Lower lobe of right lung (tissue), 2 donors: ENCODE measurements around the gene HMGN3. TPM values are rescaled to one million over a fixed set of nuclear protein-coding genes. Genes with fewer than 3 reads are reported as not detected.

Experiments used
- ATAC-seq, 2 donors: fragments of 200-7000 bp; cut with Tn5 transposase; one replicate each; pipeline ENCODE4 v1.9.1; 2020 to 2022; ENCODE audit warnings: mild to moderate bottlenecking in 2 of 2, moderate library complexity in 2 of 2
- DNase-seq: peaks from one replicate; pipeline ENCODE4 v3.0.0-alpha.2; 2020
- H3K27ac ChIP-seq: fragments of 200-600 bp; one replicate; pipeline ENCODE4 v1.8.0; 2022
- H3K27me3 ChIP-seq: fragments of 200-600 bp; one replicate; pipeline ENCODE4 v1.8.0; 2022; ENCODE audit warnings: low read depth
- H3K36me3 ChIP-seq: fragments of 200-600 bp; one replicate; pipeline ENCODE4 v1.8.0; 2022; ENCODE audit warnings: mild to moderate bottlenecking
- H3K4me1 ChIP-seq: fragments of 200-600 bp; one replicate; pipeline ENCODE4 v1.8.0; 2022
- H3K4me3 ChIP-seq: fragments of 200-600 bp; one replicate; pipeline ENCODE4 v1.8.0; 2022; ENCODE audit warnings: mild to moderate bottlenecking
- H3K9me3 ChIP-seq: fragments of 200-600 bp; one replicate; pipeline ENCODE4 v1.8.0; 2022
- intact Hi-C: fragments of 100-400 bp; cut with DNase I; formaldehyde crosslinking; loops from one replicate; pipeline ENCODE4 v1.11.0; 2022
- total RNA-seq: library from RNA; stranded (reverse); fragmentation: NEBNext Ultra II Directional; extraction: Animal tissue kit (Norgen Biotek cat#: 25700); gene quantifications from one replicate; pipeline ENCODE4 v1.2.1, GENCODE V29; 2021
- TF ChIP-seq, protein P1 (sequence below): fragments of 200-600 bp; IDR thresholded peaks from one replicate; pipeline ENCODE4 v1.8.0; 2022; ENCODE audit warnings: antibody characterized with exemption, mild to moderate bottlenecking
- donor health status: DM: no; HTN: yes; CAD: no; lungs with severe emphysema.

HMGN3 gene
- total RNA-seq, 1 donor from 2014 or later: 98.7 TPM

DNA sequence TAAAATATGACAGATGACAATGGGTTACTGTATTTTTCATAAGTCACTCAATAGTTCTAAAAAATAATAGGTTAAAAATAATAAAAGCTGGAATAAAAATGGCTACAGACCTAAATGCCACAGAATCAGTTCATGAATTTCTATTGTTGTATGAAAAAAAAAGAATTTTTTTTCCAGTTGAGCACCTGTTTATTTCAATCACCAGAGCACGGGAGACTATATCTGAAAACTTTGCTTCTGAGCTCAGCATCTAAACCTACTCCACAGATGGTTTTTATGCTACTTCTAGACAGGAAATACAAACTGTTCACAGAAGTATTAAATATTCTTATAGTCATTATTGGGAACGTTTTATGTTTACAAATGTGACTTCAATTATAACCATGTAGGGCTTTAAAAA lies 50.4 kb downstream of the HMGN3 start:
- TF ChIP-seq, protein P1, sequence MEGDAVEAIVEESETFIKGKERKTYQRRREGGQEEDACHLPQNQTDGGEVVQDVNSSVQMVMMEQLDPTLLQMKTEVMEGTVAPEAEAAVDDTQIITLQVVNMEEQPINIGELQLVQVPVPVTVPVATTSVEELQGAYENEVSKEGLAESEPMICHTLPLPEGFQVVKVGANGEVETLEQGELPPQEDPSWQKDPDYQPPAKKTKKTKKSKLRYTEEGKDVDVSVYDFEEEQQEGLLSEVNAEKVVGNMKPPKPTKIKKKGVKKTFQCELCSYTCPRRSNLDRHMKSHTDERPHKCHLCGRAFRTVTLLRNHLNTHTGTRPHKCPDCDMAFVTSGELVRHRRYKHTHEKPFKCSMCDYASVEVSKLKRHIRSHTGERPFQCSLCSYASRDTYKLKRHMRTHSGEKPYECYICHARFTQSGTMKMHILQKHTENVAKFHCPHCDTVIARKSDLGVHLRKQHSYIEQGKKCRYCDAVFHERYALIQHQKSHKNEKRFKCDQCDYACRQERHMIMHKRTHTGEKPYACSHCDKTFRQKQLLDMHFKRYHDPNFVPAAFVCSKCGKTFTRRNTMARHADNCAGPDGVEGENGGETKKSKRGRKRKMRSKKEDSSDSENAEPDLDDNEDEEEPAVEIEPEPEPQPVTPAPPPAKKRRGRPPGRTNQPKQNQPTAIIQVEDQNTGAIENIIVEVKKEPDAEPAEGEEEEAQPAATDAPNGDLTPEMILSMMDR: no peak
- Histone ChIP-seq H3K27ac (no peak overlapping the region), H3K4me1 (no peaks in the 10 kb centered on the region), H3K36me3 (no peaks in the 10 kb centered on the region), H3K4me3 (no peak overlapping the region), H3K9me3 (no peaks in the 10 kb centered on the region), H3K27me3 (no peaks in the 10 kb centered on the region)
- ATAC-seq (no peak), DNase-seq (no peak)
- intact Hi-C loops: no loop called here

DNA sequence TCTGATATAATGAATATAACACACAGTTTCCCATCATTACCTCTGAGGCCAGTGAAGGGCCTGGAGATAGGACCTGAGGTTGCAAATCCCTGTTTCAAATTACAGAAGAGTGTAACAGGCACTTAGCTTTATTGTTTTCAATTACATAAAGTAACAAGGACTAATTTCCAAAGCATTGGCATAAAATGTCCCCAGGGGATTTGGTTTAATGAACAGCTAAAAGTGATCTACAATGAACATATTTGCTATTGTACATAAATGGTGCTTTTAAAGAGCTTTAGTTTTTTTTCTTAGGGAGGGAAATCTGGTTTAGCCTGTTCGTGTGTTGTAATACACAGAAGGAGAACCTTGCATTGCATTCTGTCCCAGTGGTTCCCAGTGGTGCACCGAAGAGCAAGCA lies 54.4 kb downstream of the HMGN3 start:
- TF ChIP-seq, protein P1: no peak
- Histone ChIP-seq H3K36me3 (no peaks in the 10 kb centered on the region), H3K9me3 (no peaks in the 10 kb centered on the region), H3K4me3 (no peak overlapping the region), H3K27me3 (no peaks in the 10 kb centered on the region), H3K4me1 (no peaks in the 10 kb centered on the region), H3K27ac (no peak overlapping the region)
- no peak for DNase-seq
- peak in 1 of 2 donors; percentile 35 for ATAC-seq
- intact Hi-C loops: no loop called here

DNA sequence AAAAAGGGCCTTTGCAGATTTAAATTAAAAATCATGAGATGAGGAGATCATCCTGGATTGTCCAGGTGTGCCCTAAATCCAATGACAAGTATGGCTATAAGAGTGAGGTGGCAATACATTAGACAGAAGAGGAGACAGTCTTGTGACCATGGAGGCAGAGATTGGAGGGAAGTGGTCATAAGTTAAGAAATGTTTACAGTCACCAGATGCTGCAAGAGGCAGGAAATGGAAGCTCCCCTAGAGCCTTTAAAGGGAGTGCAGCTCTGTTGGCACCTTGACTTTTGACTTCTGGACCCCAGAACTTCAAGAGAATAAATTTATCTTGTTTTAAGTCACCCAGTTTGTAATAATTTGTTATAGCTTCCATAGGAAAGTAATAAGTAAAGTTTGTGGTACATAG lies 61.1 kb downstream of the HMGN3 start:
- no peak overlapping the region for H3K27ac ChIP-seq
- no peak overlapping the region for H3K4me3 ChIP-seq
- H3K36me3 ChIP-seq: no peaks in the 10 kb centered on the region
- no peaks in the 10 kb centered on the region for H3K9me3 ChIP-seq
- DNase-seq (no peak), ATAC-seq (no peak)
- H3K27me3 ChIP-seq: no peaks in the 10 kb centered on the region
- intact Hi-C loops: no loop called here
- no peaks in the 10 kb centered on the region for H3K4me1 ChIP-seq
- TF ChIP-seq, protein P1: no peak

DNA sequence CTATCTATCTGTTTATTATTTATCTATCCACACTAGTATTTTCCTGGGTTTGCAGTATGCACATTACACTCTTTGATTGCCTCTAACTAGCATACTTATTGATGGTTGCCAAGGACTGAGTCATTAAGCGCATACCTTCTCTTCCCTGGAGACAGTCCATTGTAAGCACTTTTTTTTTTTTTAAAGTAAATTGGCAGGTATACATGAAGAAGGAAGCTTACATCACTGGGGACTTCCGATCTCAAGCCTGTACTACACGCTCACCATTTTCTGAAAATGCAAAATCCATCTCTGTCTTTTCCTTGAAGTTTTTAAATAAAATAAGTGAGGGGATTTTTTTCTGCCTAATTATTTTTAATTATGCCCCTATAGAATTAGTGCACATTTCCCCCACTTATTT lies 63.5 kb downstream of the HMGN3 start:
- H3K27ac ChIP-seq: no peak overlapping the region
- H3K4me1 ChIP-seq: no peaks in the 10 kb centered on the region
- no peak overlapping the region for H3K4me3 ChIP-seq
- TF ChIP-seq, protein P1: no peak
- no peaks in the 10 kb centered on the region for H3K27me3 ChIP-seq
- H3K36me3 ChIP-seq: no peaks in the 10 kb centered on the region
- peak in 1 of 2 donors; percentile 69 for ATAC-seq
- DNase-seq: no peak
- no peaks in the 10 kb centered on the region for H3K9me3 ChIP-seq
- intact Hi-C loops: no loop called here

DNA sequence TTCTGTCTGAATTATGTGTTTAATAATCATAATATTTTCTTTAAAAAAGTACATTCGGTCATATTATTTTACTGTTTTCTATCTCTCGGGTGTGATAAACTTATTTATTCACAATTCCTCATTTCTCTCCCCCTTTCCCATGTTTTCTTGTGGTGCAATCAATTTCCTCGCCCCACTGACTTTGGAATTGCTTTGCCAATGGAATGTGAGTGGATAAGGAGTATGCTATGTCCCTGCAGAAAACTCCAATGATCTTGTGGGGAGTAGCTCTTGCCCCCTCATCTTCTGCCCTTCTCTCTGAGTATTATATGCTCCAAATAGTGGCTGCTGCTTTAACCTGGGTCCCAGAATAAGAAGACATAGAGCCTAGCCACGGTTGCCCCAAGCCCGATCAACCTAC lies 64.1 kb downstream of the HMGN3 start:
- H3K4me1 ChIP-seq: no peaks in the 10 kb centered on the region
- ATAC-seq (no peak), DNase-seq (no peak)
- no peak overlapping the region for H3K4me3 ChIP-seq
- H3K36me3 ChIP-seq: no peaks in the 10 kb centered on the region
- H3K9me3 ChIP-seq: no peaks in the 10 kb centered on the region
- H3K27ac ChIP-seq: no peak overlapping the region
- H3K27me3 ChIP-seq: no peaks in the 10 kb centered on the region
- TF ChIP-seq, protein P1: no peak
- intact Hi-C loops: no loop called here

DNA sequence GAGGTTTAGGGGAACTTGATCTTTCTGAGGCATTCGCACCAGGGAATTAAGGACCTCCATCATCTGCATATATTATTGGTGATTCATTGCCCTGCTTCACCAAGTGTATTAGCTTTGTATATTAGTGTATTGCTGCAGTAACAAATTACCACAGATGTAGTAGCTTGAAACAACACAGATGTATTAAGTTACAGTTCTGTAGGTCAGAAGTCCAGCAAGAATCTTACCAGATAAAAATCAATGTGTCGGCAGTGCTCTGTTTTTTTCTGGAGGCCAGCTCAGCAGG lies 65.8 kb downstream of the HMGN3 start:
- H3K9me3 ChIP-seq: no peaks in the 10 kb centered on the region
- no peaks in the 10 kb centered on the region for H3K4me1 ChIP-seq
- H3K27ac ChIP-seq: no peak overlapping the region
- TF ChIP-seq, protein P1: no peak
- H3K27me3 ChIP-seq: no peaks in the 10 kb centered on the region
- intact Hi-C loops: no loop called here
- DNase-seq (no peak), ATAC-seq (no peak)
- no peaks in the 10 kb centered on the region for H3K36me3 ChIP-seq
- no peak overlapping the region for H3K4me3 ChIP-seq
